KMS-11 (cell line): ENCODE measurements around the gene FBXO46.

ENCODE experiments used
- H2AFZ ChIP-seq: fragments of 200-600 bp; sonication (generic); 2 replicates; pipeline ENCODE4 v1.6.1; 2016; ENCODE audit warnings: antibody characterized with exemption, mixed run types, low read depth
- H3K27ac ChIP-seq: fragments of 200-600 bp; sonication (generic); 2 replicates; pipeline ENCODE4 v1.6.1; 2016; ENCODE audit warnings: mild to moderate bottlenecking, mixed run types
- H3K27me3 ChIP-seq: fragments of 200-600 bp; sonication (generic); 2 replicates; pipeline ENCODE4 v1.6.1; 2017; ENCODE audit warnings: mild to moderate bottlenecking, low read depth, mixed run types, moderate library complexity; ENCODE audit not compliant: insufficient read depth
- H3K36me3 ChIP-seq: fragments of 200-600 bp; sonication (generic); 2 replicates; pipeline ENCODE4 v1.6.1; 2017; ENCODE audit warnings: mild to moderate bottlenecking, mixed run types; ENCODE audit not compliant: insufficient read depth
- H3K4me1 ChIP-seq: fragments of 200-600 bp; sonication (generic); 2 replicates; pipeline ENCODE4 v1.6.1; 2016; ENCODE audit warnings: mild to moderate bottlenecking, low read depth, mixed run types; ENCODE audit not compliant: poor library complexity, severe bottlenecking
- H3K4me2 ChIP-seq: fragments of 200-600 bp; sonication (generic); 2 replicates; pipeline ENCODE4 v1.7.0; 2016; ENCODE audit warnings: mild to moderate bottlenecking, mixed run types
- H3K4me3 ChIP-seq: fragments of 200-600 bp; sonication (generic); IDR thresholded peaks from 2 replicates; pipeline ENCODE4 v1.6.1; 2017; ENCODE audit warnings: low read depth, low read length, mixed read lengths; ENCODE audit not compliant: insufficient read depth
- H3K79me2 ChIP-seq: fragments of 200-600 bp; sonication (generic); 2 replicates; pipeline ENCODE4 v1.6.1; 2016; ENCODE audit warnings: low read depth, mixed run types; ENCODE audit not compliant: insufficient read depth
- H3K9ac ChIP-seq: fragments of 200-600 bp; sonication (generic); 2 replicates; pipeline ENCODE4 v1.6.1; 2016; ENCODE audit warnings: mild to moderate bottlenecking, mixed run types
- H4K20me1 ChIP-seq: fragments of 200-600 bp; sonication (generic); 2 replicates; pipeline ENCODE4 v1.6.1; 2016; ENCODE audit warnings: mild to moderate bottlenecking, mixed run types; ENCODE audit not compliant: insufficient read depth
- TF ChIP-seq, protein P1 (sequence below): fragments of 200-600 bp; sonication (generic); conservative IDR thresholded peaks from 2 replicates; pipeline ENCODE4 v1.6.1; 2017; ENCODE audit warnings: low read depth, mild to moderate bottlenecking, antibody characterized with exemption, low read length, moderate library complexity, mixed read lengths

Gene FBXO46

DNA sequence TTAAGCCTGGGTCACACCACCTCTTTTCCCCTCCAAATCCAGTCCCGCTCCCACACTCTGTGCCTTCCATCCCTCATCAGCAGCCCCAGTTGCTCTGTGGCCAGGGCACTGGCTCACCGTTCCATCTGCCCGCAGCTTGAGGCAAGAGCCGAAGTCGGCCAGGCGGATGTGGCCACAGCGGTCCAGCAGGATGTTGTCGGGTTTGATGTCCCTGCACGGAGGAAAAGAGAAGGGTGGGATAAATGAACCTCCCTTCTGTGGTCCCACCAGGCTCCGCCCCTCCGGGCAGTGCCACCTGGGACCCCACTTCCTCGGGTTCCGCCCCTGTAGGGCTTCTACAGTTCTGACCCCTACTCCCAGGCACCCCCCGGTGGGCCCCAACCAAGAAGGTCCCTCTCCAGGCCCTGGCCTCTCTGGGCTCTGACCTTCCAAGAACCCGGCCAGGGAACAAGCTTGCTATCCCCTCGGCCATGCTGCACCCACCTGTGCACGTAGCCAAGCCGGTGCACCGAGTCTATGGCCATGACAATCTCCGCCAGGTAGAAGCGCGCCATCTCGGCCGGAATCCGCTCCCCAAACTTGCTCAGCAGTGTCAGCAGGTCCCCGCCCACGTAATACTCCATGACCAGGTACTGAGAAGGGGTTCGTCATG lies 47.4 kb upstream of the FBXO46 start:
- H3K9ac ChIP-seq, result no peak overlapping the region
- H4K20me1 ChIP-seq, result no peaks in the 10 kb centered on the region
- H3K27me3 ChIP-seq, result no peaks in the 10 kb centered on the region; the same call in 1 of the 2 replicates
- peaks cover 23% of the 10 kb centered on the region for H3K4me1 ChIP-seq
- H3K4me2 ChIP-seq, result peak overlapping the region; percentile 51; the same call in 1 of the 2 replicates
- TF ChIP-seq, protein P1, sequence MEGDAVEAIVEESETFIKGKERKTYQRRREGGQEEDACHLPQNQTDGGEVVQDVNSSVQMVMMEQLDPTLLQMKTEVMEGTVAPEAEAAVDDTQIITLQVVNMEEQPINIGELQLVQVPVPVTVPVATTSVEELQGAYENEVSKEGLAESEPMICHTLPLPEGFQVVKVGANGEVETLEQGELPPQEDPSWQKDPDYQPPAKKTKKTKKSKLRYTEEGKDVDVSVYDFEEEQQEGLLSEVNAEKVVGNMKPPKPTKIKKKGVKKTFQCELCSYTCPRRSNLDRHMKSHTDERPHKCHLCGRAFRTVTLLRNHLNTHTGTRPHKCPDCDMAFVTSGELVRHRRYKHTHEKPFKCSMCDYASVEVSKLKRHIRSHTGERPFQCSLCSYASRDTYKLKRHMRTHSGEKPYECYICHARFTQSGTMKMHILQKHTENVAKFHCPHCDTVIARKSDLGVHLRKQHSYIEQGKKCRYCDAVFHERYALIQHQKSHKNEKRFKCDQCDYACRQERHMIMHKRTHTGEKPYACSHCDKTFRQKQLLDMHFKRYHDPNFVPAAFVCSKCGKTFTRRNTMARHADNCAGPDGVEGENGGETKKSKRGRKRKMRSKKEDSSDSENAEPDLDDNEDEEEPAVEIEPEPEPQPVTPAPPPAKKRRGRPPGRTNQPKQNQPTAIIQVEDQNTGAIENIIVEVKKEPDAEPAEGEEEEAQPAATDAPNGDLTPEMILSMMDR, result no peak
- no peak overlapping the region for H3K27ac ChIP-seq
- no peak overlapping the region for H3K4me3 ChIP-seq
- no peaks in the 10 kb centered on the region for H3K36me3 ChIP-seq
- H2AFZ ChIP-seq, result no peak overlapping the region
- no peaks in the 10 kb centered on the region for H3K79me2 ChIP-seq

DNA sequence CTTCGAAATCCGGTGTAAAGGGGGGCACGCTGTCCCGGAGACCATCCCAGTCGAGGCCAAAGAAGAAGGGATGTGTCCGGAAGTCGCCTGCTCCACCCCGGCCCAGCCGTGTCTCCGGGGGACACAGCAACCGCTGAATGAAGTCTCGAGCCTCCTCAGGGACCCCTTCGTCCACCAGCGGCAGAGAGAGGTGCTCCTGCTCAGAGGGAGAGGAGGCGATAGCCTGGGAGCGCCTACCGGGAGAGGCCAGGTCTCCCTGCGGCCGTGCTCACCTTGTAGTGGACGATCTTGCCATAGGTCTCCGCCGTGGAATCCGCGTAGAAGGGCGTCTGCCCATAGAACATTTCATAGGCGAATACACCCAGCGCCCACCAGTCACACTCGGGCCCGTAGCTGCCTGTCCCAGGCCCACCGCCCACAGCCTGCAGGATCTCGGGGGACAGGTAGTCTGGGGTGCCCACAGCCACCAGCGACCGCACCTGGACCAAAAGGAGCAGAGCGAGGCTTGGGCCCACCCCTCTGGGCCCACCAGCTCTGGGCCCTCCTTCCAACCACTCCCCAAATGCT lies 46.8 kb upstream of the FBXO46 start:
- H3K36me3 ChIP-seq, result no peaks in the 10 kb centered on the region
- H3K4me3 ChIP-seq, result no peak overlapping the region
- TF ChIP-seq, protein P1, result no peak

DNA sequence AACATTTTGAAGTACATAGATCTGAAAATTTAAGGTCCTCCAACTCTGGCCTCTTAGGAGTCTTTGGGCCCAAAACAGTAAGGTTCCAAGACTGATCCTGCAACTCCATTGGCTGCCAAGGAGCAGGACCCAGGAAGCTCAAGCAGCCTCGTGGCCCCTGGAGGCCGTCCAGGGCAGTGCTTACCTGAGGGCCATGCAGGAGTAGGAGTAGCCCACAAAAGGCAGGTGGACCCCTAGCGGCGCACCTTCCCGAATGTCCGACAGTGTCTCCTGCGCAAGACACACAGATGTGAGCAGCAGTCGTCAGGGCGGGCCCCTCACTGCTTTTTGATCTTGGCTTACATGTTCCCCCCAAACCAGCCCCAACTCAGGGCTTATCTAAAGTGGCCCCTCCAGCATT lies 44.1 kb upstream of the FBXO46 start:
- no peak overlapping the region for H3K9ac ChIP-seq
- no peaks in the 10 kb centered on the region for H3K79me2 ChIP-seq
- no peak overlapping the region for H3K27ac ChIP-seq
- H2AFZ ChIP-seq, result no peak overlapping the region
- H3K27me3 ChIP-seq, result no peaks in the 10 kb centered on the region
- H3K36me3 ChIP-seq, result no peaks in the 10 kb centered on the region
- no peaks in the 10 kb centered on the region for H4K20me1 ChIP-seq
- TF ChIP-seq, protein P1, result no peak
- H3K4me2 ChIP-seq, result no peak overlapping the region
- H3K4me1 ChIP-seq, result peaks cover 13% of the 10 kb centered on the region
- H3K4me3 ChIP-seq, result no peak overlapping the region

More for the DNA sequence above, 46.8 kb upstream of the FBXO46 start:
- Histone ChIP-seq H2AFZ (no peak overlapping the region), H3K9ac (no peak overlapping the region), H3K27ac (no peak overlapping the region), H3K4me2 (no peak overlapping the region), H3K79me2 (no peaks in the 10 kb centered on the region), H3K4me1 (peaks cover 23% of the 10 kb centered on the region), H4K20me1 (no peaks in the 10 kb centered on the region), H3K27me3 (no peaks in the 10 kb centered on the region; the same call in 1 of the 2 replicates)

DNA sequence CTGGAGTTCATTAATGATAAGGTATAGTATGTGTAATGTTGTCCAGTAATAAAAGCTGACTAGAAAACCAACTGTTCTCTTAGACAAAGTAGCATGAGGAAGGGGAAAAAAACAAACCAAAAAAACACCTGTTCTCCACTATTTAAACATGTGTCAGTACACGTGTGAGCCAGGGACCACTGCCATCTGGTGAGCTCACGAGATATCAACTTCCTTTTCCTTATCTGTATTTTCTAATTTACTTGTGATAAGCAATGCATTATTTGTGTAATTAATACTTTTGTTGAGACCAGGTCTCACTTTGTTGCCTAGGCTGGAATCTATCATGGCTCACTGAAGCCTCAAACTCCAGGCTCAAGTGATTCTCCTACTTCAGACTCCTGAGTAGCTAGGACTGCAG lies 42.7 kb upstream of the FBXO46 start:
- Histone ChIP-seq H3K4me2 (no peak overlapping the region), H3K4me3 (no peak overlapping the region), H3K79me2 (no peaks in the 10 kb centered on the region), H3K9ac (no peak overlapping the region), H2AFZ (no peak overlapping the region), H3K4me1 (peaks cover 12% of the 10 kb centered on the region), H3K27ac (no peak overlapping the region), H3K27me3 (no peaks in the 10 kb centered on the region), H3K36me3 (no peaks in the 10 kb centered on the region), H4K20me1 (no peaks in the 10 kb centered on the region)
- TF ChIP-seq, protein P1, result no peak
